Keratinocyte (primary cell): ENCODE measurements around the gene CCR6.

Source experiments
- CTCF ChIP-seq, 3 experiments: IDR thresholded peaks in 1 of 3; conservative IDR thresholded peaks in 1 of 3; optimal IDR thresholded peaks in 1 of 3; 2 replicates in 2 of 3; 3 replicates in 1 of 3; pipeline versions ENCODE3 to v1.5.1; 2011; ENCODE audit warnings: low read length in 3 of 3, mild to moderate bottlenecking in 3 of 3, moderate library complexity in 2 of 3, control low read depth in 1 of 3, inconsistent platforms in 1 of 3; ENCODE audit not compliant: insufficient read depth in 2 of 3; ENCODE audit errors: extremely low read depth in 1 of 3
- EZH2 ChIP-seq: IDR thresholded peaks from one replicate; pipeline ENCODE4 v1.6.1; 2012; ENCODE audit warnings: inconsistent platforms, mild to moderate bottlenecking, low read length, moderate library complexity

GRCh38 chr6:167118006-167118405 is 4.9 kb upstream of the CCR6 start:
- no peak for TF ChIP-seq CTCF (optimal IDR thresholded peaks at IDR 0.05 in 1 of 3, IDR thresholded peaks at IDR 0.05 in 1 of 3, conservative IDR thresholded peaks at IDR 0.05 in 1 of 3; ENCODE audit: extremely low read depth in 1 of 3, insufficient read depth in 2 of 3, low read length in 3 of 3)
- TF ChIP-seq EZH2 = no peak
